Osteoblast (primary cell): ENCODE data around the gene BMP2K. TPM values are rescaled to one million over a fixed set of nuclear protein-coding genes. Genes with fewer than 3 reads are reported as not detected.
"Not testable (repeated sequence)": the region's sequence is repeated elsewhere in the genome, so short reads cannot be mapped to it uniquely, and the experiment has no call there.

Experiments used
- DNase-seq: peaks from one replicate; pipeline ENCODE4 v3.0.0; 2011; ENCODE audit warnings: low spot score, mixed read lengths; ENCODE audit not compliant: insufficient read length; ENCODE audit errors: missing footprints
- H2AFZ ChIP-seq: 2 replicates; pipeline ENCODE4 v1.6.0; 2011; ENCODE audit warnings: mild to moderate bottlenecking, low read length
- H3K27ac ChIP-seq: 2 replicates; pipeline ENCODE4 v1.5.1; 2011; ENCODE audit warnings: mild to moderate bottlenecking, low read depth, low read length, moderate library complexity
- H3K27me3 ChIP-seq: 2 replicates; pipeline ENCODE4 v1.6.0; 2012; ENCODE audit warnings: mild to moderate bottlenecking, control low read depth, inconsistent platforms, low read length, moderate library complexity; ENCODE audit not compliant: insufficient read depth
- H3K36me3 ChIP-seq: 2 replicates; pipeline ENCODE4 v1.5.1; 2011; ENCODE audit warnings: mild to moderate bottlenecking, low read length, control low read depth, moderate library complexity; ENCODE audit not compliant: insufficient read depth
- H3K4me1 ChIP-seq: 2 replicates; pipeline ENCODE4 v1.5.1; 2011; ENCODE audit warnings: mild to moderate bottlenecking, low read length, control low read depth, moderate library complexity; ENCODE audit not compliant: insufficient read depth
- H3K4me2 ChIP-seq: 2 replicates; pipeline ENCODE4 v1.6.0; 2011; ENCODE audit warnings: mild to moderate bottlenecking, low read length; ENCODE audit not compliant: insufficient read depth
- H3K4me3 ChIP-seq: fragments of 200-600 bp; sonication (generic); 3 replicates; pipeline ENCODE4 v1.5.1; 2012; ENCODE audit warnings: mild to moderate bottlenecking, low read length, inconsistent platforms; ENCODE audit not compliant: insufficient read depth
- H3K79me2 ChIP-seq: 2 replicates; pipeline ENCODE4 v1.6.0; 2012; ENCODE audit warnings: mild to moderate bottlenecking, low read length, control low read depth, inconsistent platforms; ENCODE audit not compliant: insufficient read depth
- H3K9me3 ChIP-seq: 2 replicates; pipeline ENCODE4 v1.5.1; 2011; ENCODE audit warnings: low read depth, low read length, control low read depth
- H4K20me1 ChIP-seq: 2 replicates; pipeline ENCODE4 v1.6.0; 2012; ENCODE audit warnings: mild to moderate bottlenecking, low read length, control low read depth; ENCODE audit not compliant: insufficient read depth
- CTCF ChIP-seq: IDR thresholded peaks from 2 replicates; pipeline ENCODE4 v1.5.1; 2011; ENCODE audit warnings: mild to moderate bottlenecking, low read depth, low read length, moderate library complexity; ENCODE audit errors: extremely low read depth
- total RNA-seq: library from RNA; depleted of rRNA; stranded (reverse); fragments of >200 nt; gene quantifications from 2 replicates; pipeline ENCODE4 v1.2.3, GENCODE V29; 2012

The BMP2K gene
- total RNA-seq, 1 donor = 61.2 TPM

GRCh38 chr4:78902298-78902697 lies 126.1 kb downstream of the BMP2K start:
- Histone ChIP-seq H2AFZ (no peak overlapping the region), H3K27me3 (no peaks in the 10 kb centered on the region), H3K4me2 (no peak overlapping the region), H3K9me3 (no peaks in the 10 kb centered on the region), H3K4me3 (no peak overlapping the region), H3K79me2 (no peaks in the 10 kb centered on the region), H4K20me1 (no peaks in the 10 kb centered on the region), H3K36me3 (no peaks in the 10 kb centered on the region), H3K4me1 (no peaks in the 10 kb centered on the region), H3K27ac (no peak overlapping the region)
- no peak for DNase-seq
- no peak for TF ChIP-seq CTCF

- no peak for DNase-seq
- no peaks in the 10 kb centered on the region for H3K79me2 ChIP-seq
- no peak overlapping the region for H3K4me2 ChIP-seq
- no peaks in the 10 kb centered on the region for H3K9me3 ChIP-seq
- no peaks in the 10 kb centered on the region for H3K4me1 ChIP-seq
- H4K20me1 ChIP-seq = no peaks in the 10 kb centered on the region
- no peak overlapping the region for H3K4me3 ChIP-seq
- no peak overlapping the region for H2AFZ ChIP-seq
- no peaks in the 10 kb centered on the region for H3K27me3 ChIP-seq
- no peak for TF ChIP-seq CTCF
- H3K36me3 ChIP-seq = no peaks in the 10 kb centered on the region
- no peak overlapping the region for H3K27ac ChIP-seq
Observed at GRCh38 chr4:78904143-78904542, 128.0 kb downstream of the BMP2K start.

- H3K4me3 ChIP-seq = no peak overlapping the region
- no peak overlapping the region for H3K27ac ChIP-seq
- H3K36me3 ChIP-seq = peaks cover 10% of the 10 kb centered on the region
- H4K20me1 ChIP-seq = no peaks in the 10 kb centered on the region
- no peaks in the 10 kb centered on the region for H3K9me3 ChIP-seq
- H3K79me2 ChIP-seq = no peaks in the 10 kb centered on the region
- DNase-seq = no peak
- H3K27me3 ChIP-seq = no peaks in the 10 kb centered on the region
- no peak overlapping the region for H3K4me2 ChIP-seq
- no peak overlapping the region for H2AFZ ChIP-seq
- no peak for TF ChIP-seq CTCF
- H3K4me1 ChIP-seq = no peaks in the 10 kb centered on the region
Observed at GRCh38 chr4:78907638-78908037, 131.5 kb downstream of the BMP2K start.

GRCh38 chr4:78908974-78909373 lies 132.8 kb downstream of the BMP2K start:
- not testable (repeated sequence) for H4K20me1 ChIP-seq, H3K4me3 ChIP-seq, H2AFZ ChIP-seq, H3K36me3 ChIP-seq, DNase-seq, H3K27me3 ChIP-seq, H3K79me2 ChIP-seq, H3K4me2 ChIP-seq, H3K27ac ChIP-seq, H3K4me1 ChIP-seq, H3K9me3 ChIP-seq
